Lower leg skin (tissue), 3 donors: ENCODE results near the gene SEC22A.

ENCODE experiments used
- CTCF ChIP-seq, 3 donors: fragments of 450-650 bp; IDR thresholded peaks; one replicate each; pipeline ENCODE4 v1.5.1; 2016; ENCODE audit warnings: antibody characterized with exemption in 3 of 3, mild to moderate bottlenecking in 3 of 3, moderate library complexity in 2 of 3
- POLR2A ChIP-seq, 2 donors: fragments of 450-650 bp; IDR thresholded peaks; one replicate each; pipeline ENCODE4 v1.6.1; 2016 to 2017; ENCODE audit warnings: antibody characterized with exemption in 2 of 2, mild to moderate bottlenecking in 1 of 2, moderate library complexity in 1 of 2

DNA sequence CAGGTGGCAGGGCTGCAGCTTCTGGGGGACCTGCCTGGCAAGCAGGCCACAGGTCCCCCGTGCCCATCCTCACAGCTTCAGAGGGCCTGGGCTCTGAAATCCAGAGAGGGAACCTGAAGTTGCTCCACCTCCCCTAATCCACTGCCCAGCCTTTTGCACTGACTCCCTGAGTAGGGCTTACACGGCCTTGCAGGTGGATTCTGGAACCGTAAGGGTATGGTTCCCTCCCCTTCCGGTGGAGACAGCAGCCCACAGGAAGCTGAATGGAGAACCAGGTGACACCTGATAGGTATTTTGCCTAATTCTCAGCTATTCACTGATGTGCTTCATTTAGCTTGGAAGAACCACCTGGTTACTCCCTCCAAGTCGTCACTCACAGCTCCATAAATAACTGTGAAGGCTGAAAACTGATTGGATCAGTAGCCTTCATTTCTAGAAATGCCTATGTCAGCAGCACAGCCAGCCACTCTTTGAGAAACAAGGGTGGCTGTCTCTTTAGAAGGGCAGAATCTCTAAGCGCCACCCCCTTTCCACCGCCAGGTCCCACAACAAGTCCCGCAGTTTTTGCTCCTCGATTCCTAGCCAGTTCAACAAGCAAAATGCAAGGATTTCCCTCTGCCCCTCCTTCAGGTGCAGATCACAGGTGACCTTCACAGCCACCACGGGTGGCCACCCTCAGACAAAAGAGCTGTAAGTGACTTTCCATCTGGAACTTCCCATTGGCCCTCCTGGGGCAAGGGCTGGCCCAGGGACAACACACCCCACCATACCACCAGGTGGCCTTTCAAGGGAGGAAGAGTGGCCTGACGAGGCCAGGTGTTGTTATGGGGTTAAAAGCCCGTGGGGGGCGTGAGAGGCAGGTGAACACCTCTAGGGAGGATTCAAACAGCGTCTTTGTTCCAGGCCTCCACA is 112.9 kb downstream of the SEC22A start:
- TF ChIP-seq POLR2A (IDR thresholded peaks at IDR 0.05) (no peak), CTCF (IDR thresholded peaks at IDR 0.05) (no peak)
